Measurements from ENCODE around the gene ANKRA2.
"Not testable (repeated sequence)": the region's sequence is repeated elsewhere in the genome, so short reads cannot be mapped to it uniquely, and the experiment has no call there.

The ANKRA2 gene

DNA sequence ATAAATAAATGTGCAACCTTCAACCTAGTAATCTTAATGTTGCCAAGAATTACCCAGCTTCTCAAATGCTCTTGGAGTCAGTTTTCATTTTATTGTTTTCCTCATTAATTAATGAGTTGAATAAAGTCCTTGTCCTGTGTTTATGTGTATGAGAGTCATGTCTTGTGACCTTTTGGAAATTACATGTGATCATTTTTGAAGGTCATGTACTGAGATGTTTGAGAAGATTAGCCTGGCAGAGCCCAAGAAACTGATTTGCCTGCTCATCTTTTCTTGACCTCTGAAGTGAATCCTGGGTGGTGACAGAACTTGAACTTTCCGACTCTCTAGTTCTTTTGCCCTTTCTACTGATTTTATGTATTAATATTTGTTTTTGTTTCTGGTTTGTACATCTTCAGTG is 15.4 kb downstream of the ANKRA2 start:
- no peak for DNase-seq (ENCODE audit: low read depth)

DNA sequence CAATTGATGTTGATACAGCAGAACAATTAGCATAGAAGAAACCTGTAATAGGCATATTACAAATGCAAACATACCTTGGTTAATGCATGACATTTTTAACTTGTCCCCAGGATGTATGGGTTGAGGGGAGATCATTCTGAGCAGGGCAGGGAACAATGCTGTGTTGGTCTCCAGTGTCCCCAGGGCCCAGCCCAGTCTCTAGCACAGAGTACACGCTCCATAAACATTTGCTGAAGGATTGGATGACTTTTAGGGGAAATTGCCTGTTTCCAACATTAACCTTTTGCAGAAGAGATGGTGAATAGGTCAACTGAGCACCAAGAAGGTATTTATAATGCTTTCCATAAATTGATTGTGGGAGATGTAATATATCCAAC is 20.0 kb downstream of the ANKRA2 start:
- no peak for DNase-seq (ENCODE audit: low read depth)

DNA sequence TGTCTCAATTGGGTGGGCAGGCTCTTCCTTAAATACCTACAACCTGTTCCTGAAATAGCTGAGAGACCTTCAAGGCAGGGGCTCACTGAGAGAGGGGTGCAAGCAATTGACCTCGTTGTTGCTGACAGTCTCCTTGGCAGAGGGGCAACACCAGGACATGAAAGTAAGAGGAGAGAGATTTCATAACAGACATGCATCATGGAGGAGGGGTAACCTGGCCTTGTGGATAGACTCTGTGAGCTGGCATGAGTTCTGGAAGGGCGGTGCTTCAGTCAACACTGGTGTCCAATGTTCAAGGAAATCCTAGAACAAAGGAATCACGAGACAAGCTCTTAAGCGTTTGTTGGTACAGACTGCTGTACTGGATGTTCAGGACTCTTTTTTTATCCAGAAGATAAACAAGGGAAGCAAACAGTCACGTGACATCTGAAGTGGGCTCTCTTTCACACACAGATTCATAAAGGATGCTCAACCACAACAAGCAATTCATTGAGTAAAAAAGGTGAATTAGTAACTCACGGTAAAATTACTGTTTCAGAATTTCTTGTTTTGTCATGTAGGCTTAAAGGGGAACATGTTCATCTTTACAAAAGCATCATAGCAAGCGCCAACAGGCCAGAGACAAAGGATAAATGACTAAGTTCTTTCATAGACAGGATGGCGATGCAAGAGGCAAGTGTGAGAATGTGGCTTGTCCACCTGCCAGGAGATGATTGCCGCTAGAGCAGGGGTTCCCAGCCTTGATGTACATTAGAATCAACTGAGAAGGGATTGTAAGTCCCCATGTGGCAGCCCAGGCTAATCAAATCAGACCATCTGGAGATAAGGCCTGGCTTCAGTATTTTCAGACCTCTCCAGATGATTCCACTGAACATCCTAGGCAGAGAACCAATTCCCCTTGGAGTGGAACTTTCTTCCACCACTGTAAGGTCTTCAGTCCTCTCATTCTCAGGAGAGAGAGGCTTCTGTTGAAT is 20.7 kb downstream of the ANKRA2 start:
- DNase-seq (ENCODE audit: low read depth) = no peak

DNA sequence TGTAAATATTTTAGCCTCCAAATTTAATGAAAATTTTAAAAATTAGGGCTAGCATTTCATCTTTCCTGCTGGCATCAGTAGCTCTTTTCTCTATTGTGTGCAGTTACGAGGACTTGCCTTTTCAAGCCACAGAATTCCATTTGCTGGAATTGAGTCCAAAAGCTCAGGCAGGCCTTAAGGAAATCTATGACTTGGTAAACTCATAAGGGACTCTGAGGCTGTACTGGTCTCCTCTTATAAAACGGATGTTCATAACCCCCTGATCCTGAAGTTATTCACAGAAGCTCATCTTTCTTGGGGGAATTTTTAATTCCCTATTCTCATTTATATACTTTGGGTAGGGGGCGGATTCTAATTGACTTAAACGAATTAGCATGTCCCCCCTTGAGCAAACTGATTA is 23.4 kb downstream of the ANKRA2 start:
- no peak for DNase-seq (ENCODE audit: low read depth)

DNA sequence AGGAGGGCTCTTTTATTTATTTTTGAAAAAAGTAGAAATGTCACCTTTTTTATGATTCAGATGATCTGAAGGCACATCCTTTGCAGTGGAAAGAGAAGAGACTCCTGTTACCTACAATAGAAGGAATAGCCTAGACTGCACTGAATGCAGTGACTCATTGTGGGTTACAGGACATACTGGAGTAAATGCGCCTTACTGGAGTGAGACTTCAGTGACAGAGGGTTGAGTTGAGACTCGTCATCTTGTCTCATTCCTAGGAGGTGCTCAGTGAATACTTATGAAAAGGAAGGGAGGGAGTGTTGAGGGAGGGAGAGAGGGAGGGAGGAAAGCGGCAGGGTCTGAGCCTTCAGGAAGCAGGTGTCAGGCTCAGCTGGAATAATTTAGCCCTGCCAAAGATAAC is 25.2 kb downstream of the ANKRA2 start:
- no peak for DNase-seq (ENCODE audit: low read depth)

- DNase-seq (ENCODE audit: low read depth) = no peak
These were observed 25.7 kb downstream of the ANKRA2 start for GRCh38 chr5:73539730-73540129.

DNA sequence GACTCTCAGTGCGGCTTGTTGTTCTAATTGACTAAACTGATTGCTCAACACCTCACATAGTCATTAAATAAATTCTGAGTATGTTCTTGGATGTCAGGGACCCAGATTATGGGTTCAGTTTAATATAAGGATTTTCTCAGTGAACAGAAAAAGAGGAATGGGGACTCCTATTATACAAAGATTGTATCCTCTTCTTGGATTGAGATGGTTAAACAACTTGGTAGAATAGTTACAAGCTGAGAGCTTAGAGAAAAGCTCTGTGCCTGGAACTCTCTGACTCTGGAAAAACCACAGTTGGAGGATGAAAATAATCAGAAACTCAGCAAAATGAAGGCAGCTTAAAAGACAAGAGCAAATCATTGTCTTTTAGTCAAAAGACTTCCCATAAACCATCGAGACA is 30.5 kb downstream of the ANKRA2 start:
- no peak for DNase-seq (ENCODE audit: low read depth)

DNA sequence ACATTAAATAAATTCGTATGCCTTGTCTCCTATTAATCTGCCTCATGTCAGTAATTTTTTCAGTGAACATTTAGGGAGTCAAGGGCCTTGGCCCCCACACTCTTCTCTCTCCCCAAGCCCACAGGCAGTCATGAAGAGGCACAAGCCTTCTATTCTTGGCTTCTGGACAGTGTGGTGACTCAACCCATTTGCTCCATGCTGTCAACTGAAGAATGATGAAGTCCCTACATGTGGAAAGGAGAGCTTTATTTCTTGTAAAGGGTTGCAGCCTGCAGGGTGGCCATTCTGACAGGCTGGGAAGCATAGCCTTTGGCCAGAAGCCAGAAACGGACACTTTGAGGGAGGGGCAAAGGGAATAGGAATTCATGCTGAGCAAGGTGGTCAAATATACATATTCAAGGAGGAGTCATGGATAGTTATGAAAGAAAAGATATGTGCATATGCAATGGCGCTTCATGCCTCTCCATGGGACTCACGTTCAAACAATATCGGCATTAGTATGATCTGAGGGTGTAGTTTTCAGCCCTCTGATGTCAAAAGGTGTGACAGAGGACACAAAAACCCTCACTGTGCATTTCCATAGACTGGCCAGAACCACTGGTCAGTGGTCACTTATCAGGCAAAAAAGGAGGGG is 31.3 kb downstream of the ANKRA2 start:
- DNase-seq (ENCODE audit: low read depth) = no peak

- no peak for DNase-seq (ENCODE audit: low read depth)
These were observed 33.2 kb downstream of the ANKRA2 start for GRCh38 chr5:73532195-73532594.

GRCh38 chr5:73531356-73531755 is 34.1 kb downstream of the ANKRA2 start:
- no peak for DNase-seq (ENCODE audit: low read depth)

DNA sequence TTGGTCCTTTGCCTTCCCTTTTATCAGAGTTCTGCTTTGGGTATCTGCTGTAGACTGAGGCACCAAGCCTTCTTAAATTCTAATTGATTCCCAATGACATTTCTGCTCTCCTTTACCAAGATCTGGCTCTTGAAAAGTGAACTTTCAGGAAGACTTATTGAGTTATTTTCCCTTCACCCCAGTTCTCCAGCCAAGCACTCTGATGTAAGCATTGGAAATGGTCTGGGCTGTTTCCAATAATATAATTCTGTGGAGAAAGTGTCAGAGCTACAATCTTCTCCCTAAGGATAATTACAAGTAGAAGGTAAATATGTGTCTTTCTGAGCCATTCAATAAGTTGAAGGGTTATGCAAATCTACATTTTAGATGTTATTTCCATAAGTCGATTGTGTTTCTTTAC is 36.4 kb downstream of the ANKRA2 start:
- DNase-seq (ENCODE audit: low read depth) = no peak

DNA sequence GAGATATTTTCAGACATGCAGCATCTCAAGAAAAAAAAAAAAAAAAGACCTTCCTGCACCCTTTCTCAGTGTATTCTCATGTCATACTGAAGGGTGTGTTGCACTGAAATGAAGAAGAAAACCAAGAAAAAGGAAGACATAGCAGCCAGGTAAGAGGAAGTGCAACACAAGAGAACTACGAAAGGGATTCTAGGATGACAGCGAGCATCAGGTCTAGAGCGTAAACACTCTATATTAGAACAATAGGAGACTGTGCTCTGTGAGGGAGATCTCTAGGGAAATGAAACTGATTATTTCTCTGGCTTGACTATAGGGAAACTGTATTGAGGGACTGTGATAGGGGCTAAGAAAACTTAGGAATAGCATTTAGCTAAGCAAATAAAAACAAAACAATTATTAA is 37.2 kb downstream of the ANKRA2 start:
- no peak for DNase-seq (ENCODE audit: low read depth)

DNA sequence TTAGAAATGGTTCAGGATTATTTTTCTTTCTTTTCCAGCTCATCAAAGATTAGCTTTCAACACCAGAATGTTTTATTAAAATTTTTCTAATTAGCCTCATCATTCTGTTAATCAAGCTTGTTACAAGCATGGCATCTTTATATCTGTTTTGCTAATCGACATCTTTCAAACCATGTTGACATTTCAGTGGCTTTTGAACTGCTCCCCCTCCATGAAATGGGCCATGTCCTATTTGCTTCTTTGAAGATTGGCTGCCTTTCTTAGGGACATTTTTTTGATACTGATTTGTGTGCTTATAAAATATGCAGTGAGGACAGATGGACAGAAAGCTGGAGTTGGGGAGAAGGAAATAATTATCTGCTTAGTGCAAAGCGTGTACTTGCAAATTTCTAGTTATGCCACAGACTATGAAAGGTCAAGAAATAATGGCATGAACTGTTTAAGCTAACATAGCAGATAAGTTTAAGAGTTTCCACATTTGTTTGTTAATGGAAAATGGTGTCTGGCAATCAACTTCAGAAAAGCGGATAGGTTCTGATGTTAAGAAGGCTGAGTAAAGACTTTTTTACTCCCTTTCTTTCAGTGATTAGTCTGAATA is 39.7 kb downstream of the ANKRA2 start:
- no peak for DNase-seq (ENCODE audit: low read depth)

DNA sequence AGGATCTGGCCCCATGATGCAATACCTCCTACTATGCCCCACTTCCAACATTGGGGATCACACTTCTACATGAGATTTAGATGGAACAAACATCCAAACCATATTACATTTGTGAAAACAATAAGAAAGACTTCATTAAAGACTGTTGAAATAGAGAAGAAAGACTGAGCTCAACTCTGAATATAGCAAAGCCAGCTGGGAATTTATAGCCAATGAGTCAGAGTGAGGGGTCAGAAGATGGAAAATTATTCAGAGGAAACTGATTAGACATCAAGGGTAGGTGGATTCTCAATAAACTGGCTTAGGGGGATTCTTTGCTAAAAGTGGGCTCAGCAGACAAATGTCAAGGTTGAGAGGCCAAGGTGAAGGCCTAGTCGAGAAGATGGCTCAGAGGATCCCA is 41.6 kb downstream of the ANKRA2 start:
- no peak for DNase-seq (ENCODE audit: low read depth)

DNA sequence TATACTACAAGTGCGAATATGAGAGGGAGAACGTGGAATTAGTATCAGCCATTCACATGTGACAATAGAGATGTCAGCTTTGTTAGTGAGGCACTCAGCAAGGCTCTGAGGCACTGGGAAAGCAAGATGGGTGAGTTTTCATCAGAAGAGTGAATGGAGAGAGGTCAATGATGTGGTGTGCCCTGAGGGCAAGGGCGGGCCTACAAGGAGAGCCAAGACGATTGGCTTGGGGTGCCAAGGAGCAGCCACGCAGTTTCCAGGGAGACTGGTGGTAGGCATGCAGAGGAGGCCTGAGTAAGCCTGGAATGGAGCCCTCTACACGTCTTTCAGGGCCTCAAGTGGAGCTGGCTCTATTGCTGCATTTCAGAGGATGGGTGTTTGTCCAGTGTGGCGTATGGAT is 42.5 kb downstream of the ANKRA2 start:
- no peak for DNase-seq (ENCODE audit: low read depth)

- DNase-seq (ENCODE audit: low read depth) = peak; percentile 28
These were observed 45.7 kb downstream of the ANKRA2 start for GRCh38 chr5:73519531-73520283.

DNA sequence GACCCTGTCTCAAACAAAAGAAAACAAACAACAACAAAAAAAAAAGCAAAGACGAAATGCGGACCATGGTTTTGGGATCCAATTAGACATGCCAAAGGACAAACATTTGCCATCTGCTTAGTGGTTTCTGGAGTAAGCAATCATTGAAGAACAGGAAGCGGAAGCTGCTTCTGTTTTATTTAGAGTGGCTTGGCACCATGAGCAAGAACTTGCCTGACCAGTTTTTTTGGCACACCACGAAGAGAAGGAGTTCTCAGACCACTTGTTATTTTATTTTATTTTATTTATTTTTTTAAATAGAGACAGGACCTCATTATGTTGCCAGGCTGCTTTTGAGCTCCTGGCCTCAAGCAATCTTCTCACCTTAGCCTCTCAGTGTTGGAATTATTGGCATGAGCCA is 50.2 kb downstream of the ANKRA2 start:
- DNase-seq (ENCODE audit: low read depth) = no peak

GRCh38 chr5:73514418-73514817 is 51.0 kb downstream of the ANKRA2 start:
- no peak for DNase-seq (ENCODE audit: low read depth)

DNA sequence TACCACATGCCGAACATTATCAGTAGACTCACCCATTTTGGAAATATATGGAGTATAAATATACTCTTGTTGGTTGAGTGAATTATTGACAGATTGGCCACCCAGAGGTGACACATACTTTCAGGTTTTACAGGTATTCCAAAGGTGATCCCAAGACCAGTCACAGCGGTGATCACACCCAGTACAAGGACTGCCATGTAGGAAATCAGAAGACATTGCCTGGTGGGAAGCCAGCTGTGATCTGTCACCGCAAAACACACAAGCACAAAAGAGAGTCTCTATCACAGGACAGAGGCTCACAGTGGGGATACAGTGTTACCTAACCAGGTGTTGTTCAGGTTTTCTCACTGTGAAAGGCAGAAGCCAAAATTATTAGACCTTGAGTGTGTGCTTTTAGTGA is 51.4 kb downstream of the ANKRA2 start:
- DNase-seq (ENCODE audit: low read depth) = no peak

DNA sequence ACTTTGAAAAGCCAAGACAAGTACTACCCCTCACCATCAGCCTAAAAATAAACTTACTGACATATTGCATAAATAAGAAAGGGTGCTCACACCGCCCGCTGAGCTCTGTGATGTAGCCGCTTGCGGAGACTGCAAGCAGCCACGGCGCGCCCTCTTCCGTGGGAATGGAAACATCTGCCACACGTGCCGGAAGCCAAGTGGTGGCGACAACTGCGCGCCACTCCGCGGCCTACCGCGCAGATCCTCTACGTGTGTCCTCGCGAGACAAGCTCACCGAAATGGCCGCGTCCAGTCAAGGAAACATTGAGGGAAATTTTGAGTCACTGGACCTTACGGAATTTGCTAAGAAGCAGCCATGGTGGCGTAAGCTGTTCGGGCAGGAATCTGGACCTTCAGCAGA is 56.9 kb downstream of the ANKRA2 start:
- DNase-seq (ENCODE audit: low read depth) = not testable (repeated sequence)

GRCh38 chr5:73507062-73507461 is 58.4 kb downstream of the ANKRA2 start:
- no peak for DNase-seq (ENCODE audit: low read depth)

DNA sequence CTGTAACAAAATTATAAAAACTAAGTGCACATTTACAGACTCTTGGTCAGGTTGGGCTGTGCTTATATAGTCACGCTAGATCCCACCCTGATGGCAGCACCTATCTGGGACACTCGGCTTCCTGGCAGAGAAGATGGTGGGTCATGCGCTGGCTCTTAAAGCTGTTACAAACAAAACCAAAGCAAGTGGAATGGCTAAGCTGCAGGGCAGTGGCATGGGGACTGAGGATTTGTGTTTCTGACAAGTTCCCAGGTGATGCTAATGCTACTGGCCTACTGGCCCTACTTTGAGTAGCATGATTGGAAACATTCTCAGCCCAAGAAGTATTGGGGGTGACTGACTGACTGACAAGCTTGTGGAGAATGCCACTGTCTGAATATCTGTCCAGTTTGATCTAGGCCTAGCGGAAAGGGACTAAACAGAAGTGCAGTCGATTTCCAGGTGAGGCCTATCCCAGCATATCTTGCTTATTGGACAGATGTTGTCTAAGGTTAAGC is 58.9 kb downstream of the ANKRA2 start:
- DNase-seq (ENCODE audit: low read depth) = no peak

Measured in stimulated activated CD8-positive, alpha-beta memory T cell treated with anti-CD3 and anti-CD28 coated beads, Interleukin-12 subunit alpha, Interleukin-12 subunit beta, amount 100 ng/mL, for 4 hours (primary cell).